ENCODE measurements around the gene DENND1A.

Gene DENND1A

DNA sequence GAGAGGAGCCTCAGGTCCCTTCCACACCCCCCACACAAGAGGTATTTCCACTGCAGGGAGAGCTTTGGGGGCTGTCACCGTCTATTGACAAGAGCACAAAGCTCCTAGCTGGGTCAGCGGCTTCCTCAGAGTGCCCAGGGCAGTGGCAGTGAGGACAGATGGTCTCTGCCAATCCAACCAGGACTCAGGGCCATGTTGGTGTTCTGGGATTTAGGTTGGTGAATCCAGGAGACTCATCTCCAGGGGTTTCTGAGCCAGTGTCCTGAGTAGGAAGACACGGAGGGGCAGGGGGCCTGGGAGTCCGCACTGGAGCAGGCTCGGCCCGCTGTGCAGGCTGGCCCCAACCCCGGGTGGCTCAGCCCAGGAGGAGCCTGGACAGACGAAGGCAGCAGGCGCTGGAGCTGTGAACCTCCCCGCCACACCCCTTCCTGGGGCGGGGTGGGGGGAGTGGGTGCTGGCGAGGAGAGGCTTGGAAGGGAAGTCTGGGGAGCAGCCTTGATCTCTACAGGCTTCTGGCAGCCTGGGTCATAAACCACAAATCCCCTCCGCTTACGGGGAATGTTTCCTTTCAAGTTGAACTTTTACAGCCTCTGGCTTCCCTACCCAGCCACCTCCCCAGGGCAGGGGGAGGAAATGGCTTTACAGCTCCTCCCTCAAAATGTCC is 554.3 kb downstream of the DENND1A start:
- DNase-seq, result no peak

DNA sequence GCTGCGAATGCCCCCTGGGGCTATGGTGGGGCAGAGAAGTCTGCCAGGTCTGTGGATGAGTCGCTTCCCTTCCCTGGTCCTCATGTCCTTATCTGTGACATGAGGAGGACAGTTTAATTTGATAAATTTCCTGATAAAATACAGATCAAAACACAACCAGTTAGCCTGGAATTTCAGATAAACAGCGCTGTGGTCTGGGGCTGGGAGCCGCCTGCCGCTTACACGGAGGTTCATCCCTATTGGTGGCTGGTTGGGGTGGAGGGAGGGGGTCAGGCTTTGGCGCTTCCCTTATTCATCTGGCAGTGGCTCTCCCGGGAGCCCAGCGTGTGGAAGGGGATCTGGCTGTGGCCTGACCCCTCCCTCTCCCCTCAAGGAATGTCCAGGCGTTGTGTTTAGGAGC is 556.0 kb downstream of the DENND1A start:
- no peak for DNase-seq

DNA sequence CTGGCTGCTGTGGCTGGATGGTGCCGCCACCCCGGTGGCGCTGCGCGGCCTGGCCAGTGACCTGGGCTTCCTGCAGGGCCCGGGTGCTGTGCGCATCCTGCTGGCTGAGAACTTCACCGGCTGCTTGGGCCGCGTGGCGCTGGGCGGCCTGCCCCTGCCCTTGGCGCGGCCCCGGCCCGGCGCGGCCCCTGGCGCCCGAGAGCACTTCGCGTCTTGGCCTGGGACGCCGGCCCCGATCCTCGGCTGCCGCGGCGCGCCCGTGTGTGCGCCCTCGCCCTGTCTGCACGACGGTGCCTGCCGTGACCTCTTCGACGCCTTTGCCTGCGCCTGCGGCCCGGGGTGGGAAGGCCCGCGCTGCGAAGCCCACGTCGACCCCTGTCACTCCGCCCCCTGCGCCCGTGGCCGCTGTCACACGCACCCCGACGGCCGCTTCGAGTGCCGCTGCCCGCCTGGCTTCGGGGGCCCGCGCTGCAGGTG is 556.4 kb downstream of the DENND1A start:
- no peak for DNase-seq

DNA sequence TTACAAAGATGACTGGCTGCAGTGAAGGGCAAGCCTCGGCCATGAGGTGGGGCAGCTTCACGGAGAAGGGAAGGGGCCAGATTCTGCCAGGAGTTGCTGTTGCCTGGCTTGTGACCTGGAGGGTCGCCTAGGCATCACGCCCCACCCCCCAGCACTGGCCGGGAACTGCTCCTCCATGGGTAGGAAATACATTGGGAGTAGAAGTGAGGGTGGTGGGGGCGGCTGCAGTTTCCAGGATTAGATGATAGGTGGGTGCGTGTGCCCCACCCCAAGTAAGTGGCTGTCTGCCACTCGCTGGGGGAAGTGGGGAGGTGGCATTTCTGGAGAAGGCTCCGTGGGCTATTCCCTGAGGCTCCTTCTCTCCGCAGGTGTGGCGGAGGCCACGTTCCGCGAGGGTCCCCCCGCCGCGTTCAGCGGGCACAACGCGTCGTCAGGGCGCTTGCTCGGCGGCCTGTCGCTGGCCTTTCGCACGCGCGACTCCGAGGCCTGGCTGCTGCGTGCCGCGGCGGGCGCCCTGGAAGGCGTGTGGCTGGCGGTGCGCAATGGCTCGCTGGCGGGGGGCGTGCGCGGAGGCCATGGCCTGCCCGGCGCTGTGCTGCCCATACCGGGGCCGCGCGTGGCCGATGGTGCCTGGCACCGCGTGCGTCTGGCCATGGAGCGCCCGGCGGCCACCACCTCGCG is 557.0 kb downstream of the DENND1A start:
- no peak for DNase-seq

DNA sequence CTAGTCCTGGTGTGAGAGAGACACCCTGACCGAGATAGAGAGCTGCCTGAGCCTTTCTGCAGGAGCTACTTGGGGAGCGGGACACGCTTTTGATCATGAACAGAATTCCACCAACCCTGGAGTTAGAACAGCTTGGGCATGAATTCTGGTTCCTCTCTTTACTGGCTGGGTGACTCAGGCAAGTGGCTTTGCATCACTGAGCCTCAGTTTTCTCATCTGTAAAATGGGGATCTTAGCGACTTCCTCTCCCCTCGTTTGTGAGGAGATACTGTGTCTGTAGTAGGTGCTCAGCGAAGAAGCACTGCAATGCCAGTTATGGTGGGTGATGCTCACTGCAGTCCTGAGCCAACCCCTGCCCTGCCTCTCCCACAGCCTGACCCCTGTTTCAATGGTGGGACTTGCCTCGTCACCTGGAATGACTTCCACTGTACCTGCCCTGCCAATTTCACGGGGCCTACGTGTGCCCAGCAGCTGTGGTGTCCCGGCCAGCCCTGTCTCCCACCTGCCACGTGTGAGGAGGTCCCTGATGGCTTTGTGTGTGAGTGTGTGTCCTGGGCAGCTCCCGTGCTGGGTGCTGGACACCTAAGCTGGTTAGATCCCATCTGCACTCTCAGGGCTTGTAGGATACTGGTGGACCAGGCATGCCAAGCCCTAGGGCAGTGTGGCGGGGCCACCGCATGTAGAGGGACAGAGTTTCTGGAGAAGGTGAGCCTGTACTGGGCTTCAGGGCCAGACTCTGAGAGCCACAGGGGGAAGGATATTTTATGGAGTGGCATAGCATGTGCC is 557.9 kb downstream of the DENND1A start:
- DNase-seq, result no peak

DNA sequence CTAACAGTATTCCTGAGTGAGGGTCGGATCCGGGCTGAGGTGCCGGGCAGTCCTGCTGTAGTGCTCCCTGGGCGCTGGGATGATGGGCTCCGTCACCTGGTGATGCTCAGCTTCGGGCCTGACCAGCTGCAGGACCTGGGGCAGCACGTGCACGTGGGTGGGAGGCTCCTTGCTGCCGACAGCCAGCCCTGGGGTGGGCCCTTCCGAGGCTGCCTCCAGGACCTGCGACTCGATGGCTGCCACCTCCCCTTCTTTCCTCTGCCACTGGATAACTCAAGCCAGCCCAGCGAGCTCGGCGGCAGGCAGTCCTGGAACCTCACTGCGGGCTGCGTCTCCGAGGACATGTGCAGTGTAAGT is 558.7 kb downstream of the DENND1A start:
- no peak for DNase-seq

DNA sequence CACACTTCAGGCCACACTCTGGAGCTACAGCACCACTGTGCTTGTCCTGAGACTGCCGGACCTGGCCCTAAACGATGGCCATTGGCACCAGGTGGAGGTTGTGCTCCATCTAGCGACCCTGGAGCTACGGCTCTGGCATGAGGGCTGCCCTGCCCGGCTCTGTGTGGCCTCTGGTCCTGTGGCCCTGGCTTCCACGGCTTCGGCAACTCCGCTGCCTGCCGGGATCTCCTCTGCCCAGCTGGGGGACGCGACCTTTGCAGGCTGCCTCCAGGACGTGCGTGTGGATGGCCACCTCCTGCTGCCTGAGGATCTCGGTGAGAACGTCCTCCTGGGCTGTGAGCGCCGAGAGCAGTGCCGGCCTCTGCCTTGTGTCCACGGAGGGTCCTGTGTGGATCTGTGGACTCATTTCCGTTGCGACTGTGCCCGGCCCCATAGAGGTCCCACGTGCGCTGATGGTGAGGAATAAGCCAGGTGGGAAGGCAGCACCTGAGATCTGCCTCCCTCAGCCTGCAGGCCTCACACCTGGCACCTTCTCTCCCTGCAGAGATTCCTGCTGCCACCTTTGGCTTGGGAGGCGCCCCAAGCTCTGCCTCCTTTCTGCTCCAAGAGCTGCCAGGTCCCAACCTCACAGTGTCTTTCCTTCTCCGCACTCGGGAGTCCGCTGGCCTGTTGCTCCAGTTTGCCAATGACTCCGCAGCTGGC is 559.2 kb downstream of the DENND1A start:
- DNase-seq, result no peak

DNA sequence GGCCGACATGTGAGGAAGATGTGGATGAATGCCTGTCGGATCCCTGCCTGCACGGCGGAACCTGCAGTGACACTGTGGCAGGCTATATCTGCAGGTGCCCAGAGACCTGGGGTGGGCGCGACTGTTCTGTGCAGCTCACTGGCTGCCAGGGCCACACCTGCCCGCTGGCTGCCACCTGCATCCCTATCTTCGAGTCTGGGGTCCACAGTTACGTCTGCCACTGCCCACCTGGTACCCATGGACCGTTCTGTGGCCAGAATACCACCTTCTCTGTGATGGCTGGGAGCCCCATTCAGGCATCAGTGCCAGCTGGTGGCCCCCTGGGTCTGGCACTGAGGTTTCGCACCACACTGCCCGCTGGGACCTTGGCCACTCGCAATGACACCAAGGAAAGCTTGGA is 559.8 kb downstream of the DENND1A start:
- DNase-seq, result no peak

DNA sequence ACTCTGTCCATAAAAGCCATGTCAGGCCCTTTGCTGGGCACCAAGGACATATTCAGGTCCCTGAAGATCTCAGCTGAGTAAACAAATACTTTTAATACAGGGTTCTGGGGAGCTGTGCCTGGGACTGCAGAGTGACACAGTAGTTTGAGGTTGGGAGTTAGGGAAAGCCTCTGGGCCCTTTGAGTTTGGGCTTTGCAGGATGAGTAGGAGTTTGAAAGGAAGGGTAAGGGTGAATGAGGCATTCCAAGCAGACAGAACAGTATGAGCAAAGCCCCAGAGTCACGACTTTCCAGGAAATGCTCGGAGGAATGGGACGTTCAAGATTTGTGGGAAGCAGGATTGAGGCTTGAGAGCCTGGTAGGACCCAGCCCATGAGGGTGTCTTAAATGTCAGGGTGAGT is 560.6 kb downstream of the DENND1A start:
- no peak for DNase-seq

DNA sequence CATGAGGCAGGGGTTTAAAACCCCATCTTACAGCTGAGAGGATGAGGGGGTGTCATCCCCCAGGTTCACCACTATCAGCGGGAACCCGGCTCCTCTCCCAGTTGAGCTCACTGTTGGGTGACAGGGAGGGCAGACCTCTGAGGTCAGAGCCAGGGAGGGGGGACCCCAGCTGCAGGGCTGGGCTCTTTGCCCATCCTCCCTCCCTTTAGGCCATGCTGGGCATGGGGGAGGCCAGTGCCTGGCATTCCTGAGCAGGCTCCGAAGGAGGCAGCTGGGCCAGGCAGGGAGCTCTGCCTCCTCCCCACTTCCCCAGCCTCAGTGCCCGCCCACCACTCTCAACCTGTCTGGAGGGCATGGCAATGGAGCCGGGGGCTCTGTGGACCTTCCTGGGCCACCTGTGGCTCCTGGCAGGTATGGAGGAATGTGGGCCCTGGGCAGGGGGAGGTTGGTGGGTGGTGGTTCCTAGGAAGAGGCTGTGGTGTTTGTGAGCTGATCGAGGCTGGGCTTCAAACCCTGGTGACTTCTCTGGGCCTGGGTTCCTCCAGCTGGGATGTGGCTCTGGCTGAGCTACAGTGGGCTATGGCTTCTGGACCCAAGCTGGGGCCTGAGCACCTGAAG is 561.3 kb downstream of the DENND1A start:
- DNase-seq, result no peak

DNA sequence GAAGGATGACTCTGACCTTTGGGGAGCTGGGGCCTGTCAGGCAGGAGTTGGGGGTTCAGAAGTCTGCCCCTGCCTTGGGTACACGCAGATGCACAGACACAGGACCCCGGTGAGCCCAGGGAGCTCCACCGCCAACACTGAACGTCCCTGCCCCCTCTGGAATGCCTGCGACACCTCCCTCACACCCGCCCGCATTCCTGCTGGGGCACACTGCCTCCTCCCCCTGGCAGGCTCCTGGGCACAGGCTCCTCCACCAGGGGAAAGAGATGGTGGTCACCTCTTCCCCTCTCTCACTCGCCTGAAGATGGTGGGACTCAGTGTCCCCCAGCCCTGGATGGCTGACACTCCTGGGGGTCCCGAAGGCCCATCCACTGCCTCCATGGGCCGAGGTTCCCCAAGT is 561.9 kb downstream of the DENND1A start:
- DNase-seq, result no peak

DNA sequence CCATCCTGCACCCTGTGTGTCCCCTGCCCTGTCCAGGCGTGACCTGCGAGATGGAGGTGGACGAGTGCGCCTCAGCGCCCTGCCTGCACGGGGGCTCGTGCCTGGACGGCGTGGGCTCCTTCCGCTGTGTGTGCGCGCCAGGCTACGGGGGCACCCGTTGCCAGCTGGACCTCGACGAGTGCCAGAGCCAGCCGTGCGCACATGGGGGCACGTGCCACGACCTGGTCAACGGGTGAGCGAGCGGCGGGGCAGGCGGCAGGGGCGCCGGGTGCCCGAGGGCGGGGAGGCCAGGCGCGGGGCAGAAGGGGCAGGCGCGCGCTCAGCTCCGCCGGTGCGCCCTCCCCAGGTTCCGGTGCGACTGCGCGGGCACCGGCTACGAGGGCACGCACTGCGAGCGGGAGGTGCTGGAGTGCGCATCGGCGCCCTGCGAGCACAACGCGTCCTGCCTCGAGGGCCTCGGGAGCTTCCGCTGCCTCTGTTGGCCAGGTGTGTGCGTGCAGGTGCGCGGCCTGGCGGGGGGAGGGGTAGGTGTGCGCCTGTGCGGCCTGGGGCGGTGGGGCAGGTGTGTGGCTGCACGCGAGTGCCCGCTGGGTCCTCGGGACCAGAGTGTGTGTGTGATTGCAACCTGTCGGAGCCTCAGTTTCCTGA is 563.9 kb downstream of the DENND1A start:
- no peak for DNase-seq

DNA sequence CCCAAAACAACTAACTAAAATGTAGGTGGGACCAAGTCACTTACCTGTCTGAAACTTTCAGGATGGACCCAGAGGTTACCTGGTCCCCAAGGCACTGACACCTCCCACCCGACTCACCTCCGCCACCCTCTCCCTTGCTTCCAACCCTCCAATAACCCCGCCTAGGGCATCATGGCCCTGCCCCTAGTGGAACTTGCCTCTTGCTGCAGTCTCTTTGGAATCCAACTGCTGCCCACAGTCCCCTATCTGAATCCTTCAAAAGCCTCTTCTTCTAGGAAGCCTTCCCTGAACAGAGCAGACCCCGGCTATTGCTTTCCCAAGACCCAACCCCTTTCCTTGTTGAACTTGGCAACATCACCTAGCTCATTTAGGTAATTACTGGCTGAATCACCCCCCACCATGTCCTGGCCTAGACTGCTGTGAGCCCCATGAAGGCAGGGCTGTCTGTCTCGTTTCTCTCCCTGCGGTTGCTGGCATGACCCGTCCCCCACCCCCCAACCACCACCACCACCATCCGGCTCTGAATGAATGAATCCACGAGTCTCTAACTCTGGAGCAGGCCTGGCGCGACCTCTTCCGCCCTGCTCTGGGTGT is 564.5 kb downstream of the DENND1A start:
- no peak for DNase-seq

DNA sequence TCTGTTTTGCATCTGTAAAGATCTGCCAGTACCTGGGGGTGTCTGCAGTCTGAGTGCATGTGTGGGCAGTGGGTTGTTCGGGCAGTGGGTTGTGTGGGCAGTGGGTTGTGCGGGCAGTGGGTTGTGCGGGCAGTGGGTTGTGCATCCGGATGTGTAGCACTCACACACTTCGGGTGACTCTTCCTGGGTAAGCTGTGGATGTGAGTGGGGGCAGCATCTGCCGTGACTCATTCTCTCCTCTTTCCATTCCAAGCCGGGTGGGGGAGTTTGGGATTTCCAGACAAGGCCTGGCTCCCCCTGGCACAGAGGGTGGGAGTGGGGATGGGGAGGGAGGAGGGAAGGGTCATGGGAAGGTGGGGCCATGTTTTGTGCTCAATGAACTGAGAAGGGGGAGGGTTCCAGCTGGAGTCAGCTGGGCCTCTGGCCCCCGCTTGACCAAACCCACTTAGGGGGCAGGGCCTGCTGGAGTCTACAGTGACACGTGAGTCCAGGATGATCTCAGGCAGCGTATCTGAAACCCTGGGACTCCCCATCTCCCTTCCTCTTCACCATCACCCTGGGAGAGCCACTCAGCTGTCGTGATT is 565.6 kb downstream of the DENND1A start:
- DNase-seq, result no peak

DNA sequence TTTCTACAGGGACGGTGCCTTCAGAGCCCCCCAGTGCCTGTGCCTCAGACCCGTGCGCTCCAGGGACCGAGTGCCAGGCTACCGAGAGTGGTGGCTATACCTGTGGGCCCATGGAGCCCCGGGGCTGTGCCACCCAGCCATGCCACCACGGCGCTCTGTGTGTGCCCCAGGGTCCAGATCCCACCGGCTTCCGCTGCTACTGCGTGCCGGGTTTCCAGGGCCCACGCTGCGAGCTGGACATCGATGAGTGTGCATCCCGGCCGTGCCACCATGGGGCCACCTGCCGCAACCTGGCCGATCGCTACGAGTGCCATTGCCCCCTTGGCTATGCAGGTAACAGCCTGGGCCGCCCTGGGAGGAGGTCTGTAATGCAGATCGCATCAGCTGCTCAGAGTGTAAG is 567.1 kb downstream of the DENND1A start:
- no peak for DNase-seq

DNA sequence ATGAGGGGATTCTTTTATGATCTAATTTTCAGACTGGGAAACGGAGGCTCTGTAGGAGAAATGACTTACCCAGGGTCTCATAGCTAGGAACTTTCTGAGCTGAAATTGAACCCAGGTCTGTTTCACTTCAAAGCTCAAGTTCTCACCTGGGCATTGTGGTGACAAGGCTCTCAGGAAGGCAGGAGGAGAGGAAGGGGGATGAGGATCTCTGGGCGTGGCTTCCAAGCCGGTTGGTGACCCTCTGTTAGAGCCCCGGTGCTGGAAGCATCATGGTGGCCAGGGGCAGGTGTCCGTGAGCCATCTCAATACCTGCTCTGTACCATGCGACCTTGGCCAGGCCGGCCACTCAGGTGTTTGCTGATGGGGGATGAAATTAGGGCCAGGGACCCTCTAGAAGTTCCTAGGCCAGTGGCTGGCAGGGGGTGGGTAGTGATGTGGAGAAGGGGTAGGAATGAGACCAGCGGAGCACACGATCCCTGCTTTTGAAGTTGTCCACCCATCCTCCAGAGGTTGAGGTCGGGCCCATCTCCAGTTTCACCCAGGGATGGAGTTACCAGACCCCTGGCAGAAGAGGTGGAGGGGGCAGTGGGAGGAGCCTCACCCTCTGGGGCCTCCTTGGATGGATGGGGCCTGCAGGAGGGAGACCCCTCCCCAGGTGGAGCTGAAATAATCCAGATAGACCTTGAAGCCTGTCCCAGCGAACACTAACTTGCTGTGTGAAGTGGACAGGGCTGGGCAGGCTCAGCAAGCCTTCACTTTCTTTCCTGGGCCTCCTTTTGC is 568.0 kb downstream of the DENND1A start:
- DNase-seq, result no peak

DNA sequence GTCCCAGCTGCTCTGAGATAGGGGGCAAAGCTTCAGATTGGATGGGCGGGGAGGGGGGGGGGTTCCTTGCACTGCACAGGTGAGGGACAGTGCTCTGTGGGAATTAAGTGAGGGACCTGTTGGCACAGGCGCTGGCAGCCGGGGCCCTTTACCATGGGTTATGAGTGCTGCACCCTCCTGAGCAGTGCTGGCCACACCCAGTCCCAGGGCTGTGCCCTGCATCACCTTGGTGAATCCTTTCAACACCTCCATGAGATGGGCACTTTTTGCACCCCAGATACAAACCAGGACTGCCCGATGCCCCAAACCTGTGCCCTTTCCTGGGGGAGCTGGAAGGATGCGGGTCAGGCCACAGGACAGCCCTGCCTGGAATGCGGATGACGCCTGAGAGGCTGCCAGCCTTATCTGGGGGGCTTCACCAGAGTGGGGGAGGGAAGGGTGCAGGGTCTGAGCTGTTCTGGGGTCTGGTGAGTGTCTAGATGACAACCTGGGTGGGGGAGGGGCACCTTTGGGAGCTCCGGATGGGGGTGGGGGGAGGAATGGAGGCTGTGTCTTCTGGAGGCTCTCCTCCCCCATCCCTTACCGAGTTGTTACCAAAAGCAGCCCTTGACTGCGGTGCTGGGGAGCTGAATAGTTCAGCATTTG is 568.7 kb downstream of the DENND1A start:
- no peak for DNase-seq

DNA sequence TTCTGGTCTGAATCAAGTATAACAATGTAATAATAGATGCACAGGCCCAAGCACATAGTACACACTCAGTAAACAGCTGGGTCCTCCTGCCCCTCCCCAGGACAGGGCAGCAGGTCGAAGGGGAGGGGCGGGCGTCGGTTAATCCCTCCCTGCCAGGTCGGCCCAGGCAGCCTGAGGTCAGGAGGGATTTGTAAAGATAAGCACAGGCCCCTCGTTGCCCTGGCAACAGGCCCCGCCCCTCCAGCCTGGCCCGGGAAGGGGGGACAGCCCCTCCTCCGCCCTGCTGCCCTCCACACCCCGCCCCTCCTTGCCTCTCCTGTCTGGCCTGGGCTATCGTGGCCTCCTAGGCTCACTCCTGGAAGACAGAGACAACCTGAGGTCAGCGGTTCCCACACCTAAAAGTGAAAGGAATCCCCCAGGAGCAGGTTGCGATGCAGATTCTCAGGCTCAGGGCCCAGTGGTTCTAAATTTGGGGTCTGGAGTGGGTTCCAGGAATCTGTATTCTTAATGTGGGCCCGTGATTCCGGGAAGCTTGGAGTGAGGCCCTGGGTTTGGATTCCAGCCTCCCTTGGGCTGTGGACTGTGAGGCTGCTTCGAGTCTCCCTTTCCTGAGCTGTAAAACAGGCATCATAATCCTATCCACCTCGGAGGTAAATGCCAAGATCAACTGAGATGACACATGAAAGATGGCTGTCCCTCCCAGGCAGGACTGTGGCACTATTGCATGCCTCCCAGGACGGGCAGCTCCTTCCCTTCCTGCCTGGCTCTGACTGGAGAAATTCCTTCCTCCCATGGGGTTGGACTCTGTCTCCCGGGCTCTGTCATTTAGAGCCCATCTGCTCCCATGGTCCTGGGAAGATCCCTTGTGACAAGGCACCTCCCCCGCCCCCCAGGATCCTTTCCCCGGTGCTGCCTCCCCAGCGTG is 569.5 kb downstream of the DENND1A start:
- no peak for DNase-seq

DNA sequence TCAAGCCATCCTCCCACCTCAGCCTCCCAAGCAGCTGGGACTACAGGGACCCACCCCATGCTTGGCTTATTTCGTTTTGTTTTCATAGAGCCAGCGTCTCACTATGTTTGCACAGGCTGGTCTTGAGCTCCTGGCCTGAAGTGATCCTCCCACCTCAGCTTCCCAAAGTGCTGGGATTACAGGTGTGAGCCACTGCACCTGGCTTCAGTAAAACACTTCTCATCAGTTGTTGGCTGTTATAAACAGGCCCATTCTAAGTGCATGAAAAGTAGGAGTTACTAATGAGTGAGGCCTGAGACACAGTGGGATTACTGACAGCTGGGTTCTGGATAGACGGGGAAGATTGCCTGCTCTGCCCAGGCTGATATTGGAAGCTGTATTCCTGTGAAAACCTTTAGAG is 570.4 kb downstream of the DENND1A start:
- no peak for DNase-seq

All from NCI-H1105 (cell line).